ENCODE results near the gene CDKAL1.

Gene CDKAL1

DNA sequence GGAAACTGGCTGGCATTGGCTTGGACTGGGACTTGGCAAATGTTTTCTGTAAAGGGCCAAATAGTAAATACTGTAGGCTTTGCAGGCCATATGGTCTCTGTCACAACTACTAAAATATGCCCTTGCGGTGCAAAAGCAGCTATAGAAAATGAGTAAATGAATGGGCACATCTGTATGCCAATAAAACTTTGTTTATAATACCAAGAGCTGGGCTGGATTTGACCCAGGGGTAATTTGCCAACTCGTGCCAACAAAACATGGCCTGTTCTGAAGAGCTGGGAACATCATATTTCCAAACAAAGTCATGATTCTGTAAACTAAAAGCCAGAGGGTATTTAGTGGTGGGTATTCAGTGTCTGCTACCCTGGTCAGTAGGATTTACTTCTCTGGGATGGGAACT is 739.2 kb downstream of the CDKAL1 start:
- in situ Hi-C loops (cut with HindIII; ENCODE audit: low pct_ligation_motif_present, low sequenced_read_pairs) = no loop called here
- no peak for DNase-seq
- TF ChIP-seq, protein P1, sequence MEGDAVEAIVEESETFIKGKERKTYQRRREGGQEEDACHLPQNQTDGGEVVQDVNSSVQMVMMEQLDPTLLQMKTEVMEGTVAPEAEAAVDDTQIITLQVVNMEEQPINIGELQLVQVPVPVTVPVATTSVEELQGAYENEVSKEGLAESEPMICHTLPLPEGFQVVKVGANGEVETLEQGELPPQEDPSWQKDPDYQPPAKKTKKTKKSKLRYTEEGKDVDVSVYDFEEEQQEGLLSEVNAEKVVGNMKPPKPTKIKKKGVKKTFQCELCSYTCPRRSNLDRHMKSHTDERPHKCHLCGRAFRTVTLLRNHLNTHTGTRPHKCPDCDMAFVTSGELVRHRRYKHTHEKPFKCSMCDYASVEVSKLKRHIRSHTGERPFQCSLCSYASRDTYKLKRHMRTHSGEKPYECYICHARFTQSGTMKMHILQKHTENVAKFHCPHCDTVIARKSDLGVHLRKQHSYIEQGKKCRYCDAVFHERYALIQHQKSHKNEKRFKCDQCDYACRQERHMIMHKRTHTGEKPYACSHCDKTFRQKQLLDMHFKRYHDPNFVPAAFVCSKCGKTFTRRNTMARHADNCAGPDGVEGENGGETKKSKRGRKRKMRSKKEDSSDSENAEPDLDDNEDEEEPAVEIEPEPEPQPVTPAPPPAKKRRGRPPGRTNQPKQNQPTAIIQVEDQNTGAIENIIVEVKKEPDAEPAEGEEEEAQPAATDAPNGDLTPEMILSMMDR (IDR thresholded peaks at IDR 0.05; ENCODE audit: low read depth, low read length, missing control alignments) = no peak
- no peak overlapping the region for H3K27ac ChIP-seq
- H3K36me3 ChIP-seq (replicated peaks) = no peaks in the 10 kb centered on the region
- no peaks in the 10 kb centered on the region for H3K27me3 ChIP-seq (replicated peaks)
- no peak overlapping the region for H3K4me3 ChIP-seq (ENCODE audit: low read depth, low read length)

DNA sequence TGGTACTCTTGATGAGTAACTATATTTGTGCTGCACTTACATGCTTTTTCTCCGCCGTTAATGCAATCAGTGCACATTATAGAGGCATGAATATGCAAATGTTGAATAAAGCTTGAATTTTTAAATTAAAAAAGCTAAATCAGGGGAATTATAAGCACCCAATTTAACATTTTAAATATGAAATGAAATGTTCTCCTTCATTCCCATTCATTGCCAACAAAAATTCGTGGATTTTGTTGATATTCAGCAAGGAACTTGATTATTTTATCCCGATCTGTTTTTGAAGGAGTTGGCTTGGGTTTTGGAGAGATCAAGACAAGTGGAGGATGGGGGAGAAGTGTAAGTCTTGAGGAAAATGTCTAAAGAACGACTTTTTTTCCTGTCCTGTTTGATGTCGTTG is 740.6 kb downstream of the CDKAL1 start:
- TF ChIP-seq, protein P1 (IDR thresholded peaks at IDR 0.05; ENCODE audit: low read depth, low read length, missing control alignments) = no peak
- H3K27me3 ChIP-seq (replicated peaks) = no peaks in the 10 kb centered on the region
- no peak for DNase-seq
- H3K27ac ChIP-seq = no peak overlapping the region
- in situ Hi-C loops (cut with HindIII; ENCODE audit: low pct_ligation_motif_present, low sequenced_read_pairs) = no loop called here
- H3K4me3 ChIP-seq (ENCODE audit: low read depth, low read length) = no peak overlapping the region
- H3K36me3 ChIP-seq (replicated peaks) = no peaks in the 10 kb centered on the region

DNA sequence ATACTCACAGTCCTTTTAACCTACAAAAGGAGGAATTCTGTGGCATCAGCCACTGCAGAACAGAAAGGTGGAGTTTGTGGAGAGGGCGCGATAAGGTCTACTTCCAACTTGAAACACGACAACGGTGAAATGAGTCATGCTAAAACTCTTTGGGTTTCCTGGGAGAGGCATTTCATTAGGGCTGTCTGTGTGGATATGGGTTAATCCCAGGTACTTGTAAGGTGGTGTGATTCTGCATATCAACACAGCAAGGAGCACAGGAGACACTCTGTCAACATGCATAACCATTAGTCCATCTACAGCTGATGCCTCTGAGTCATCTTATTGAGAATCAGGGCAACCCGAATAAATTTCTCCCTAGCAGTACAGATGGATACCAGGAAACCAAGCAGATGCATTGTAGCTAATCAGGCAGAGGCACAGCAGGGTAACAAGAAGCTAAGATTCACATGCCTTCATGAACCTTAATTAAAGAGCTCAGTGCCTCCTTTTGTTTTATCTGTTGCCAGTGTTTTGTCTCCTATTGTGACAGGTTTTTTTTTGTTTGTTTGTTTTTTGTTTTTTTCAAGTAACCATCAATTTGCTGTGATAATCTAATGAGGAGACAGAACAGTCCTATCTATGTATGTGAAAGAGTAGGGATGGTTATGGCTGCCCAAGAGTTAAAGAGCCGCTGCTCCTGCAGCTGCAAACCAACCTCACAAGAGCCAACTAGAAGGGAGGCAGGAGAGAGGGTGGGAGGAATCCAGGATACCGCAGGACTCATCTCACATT is 743.5 kb downstream of the CDKAL1 start:
- DNase-seq = no peak
- in situ Hi-C loops (cut with HindIII; ENCODE audit: low pct_ligation_motif_present, low sequenced_read_pairs) = no loop called here
- Histone ChIP-seq H3K27ac (no peak overlapping the region), H3K36me3 (replicated peaks) (no peaks in the 10 kb centered on the region), H3K4me3 (ENCODE audit: low read depth, low read length) (no peak overlapping the region), H3K27me3 (replicated peaks) (no peaks in the 10 kb centered on the region)
- TF ChIP-seq, protein P1 (IDR thresholded peaks at IDR 0.05; ENCODE audit: low read depth, low read length, missing control alignments) = no peak

DNA sequence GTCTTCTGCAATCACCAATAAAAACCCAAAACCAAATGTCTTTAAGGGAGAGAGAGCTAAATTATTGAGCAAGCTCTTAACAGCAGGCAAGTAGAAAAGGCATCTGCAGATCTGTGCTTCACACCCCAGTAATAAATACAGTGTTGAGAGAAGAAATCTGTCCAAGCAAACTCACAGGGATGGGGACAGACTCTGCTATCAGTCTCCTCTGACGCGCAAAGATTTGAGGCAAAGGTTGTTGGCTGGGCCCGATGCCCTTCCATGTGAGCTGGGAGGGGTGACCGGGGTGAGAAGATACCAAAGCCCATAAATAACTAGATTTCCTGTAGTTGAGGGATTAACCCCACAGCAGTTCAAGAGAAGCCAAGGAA is 744.1 kb downstream of the CDKAL1 start:
- TF ChIP-seq, protein P1 (IDR thresholded peaks at IDR 0.05; ENCODE audit: low read depth, low read length, missing control alignments) = no peak
- no peak for DNase-seq
- no peak overlapping the region for H3K27ac ChIP-seq
- H3K36me3 ChIP-seq (replicated peaks) = no peaks in the 10 kb centered on the region
- H3K4me3 ChIP-seq (ENCODE audit: low read depth, low read length) = no peak overlapping the region
- in situ Hi-C loops (cut with HindIII; ENCODE audit: low pct_ligation_motif_present, low sequenced_read_pairs) = no loop called here
- no peaks in the 10 kb centered on the region for H3K27me3 ChIP-seq (replicated peaks)

DNA sequence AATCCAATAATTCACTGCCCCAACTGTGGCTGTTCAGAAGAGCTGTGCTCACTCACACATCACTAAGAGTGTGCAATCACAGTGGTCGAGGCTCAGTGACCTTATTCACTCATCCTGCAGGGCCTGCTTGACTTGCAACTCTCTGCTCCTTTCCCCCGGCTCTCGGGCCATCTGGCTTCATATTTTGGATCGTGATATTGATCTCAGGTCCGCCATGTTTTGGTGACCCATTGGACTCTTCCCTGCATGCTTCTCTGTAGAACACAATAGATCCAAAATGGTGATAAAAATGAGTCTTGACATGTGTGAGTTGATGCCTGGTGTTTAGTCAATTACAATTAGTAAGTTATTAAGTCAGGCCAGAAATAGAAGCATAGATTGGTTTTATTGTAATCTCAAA is 745.4 kb downstream of the CDKAL1 start:
- H3K4me3 ChIP-seq (ENCODE audit: low read depth, low read length) = no peak overlapping the region
- no peak for DNase-seq
- TF ChIP-seq, protein P1 (IDR thresholded peaks at IDR 0.05; ENCODE audit: low read depth, low read length, missing control alignments) = no peak
- H3K36me3 ChIP-seq (replicated peaks) = no peaks in the 10 kb centered on the region
- in situ Hi-C loops (cut with HindIII; ENCODE audit: low pct_ligation_motif_present, low sequenced_read_pairs) = no loop called here
- H3K27ac ChIP-seq = no peak overlapping the region
- H3K27me3 ChIP-seq (replicated peaks) = no peaks in the 10 kb centered on the region

DNA sequence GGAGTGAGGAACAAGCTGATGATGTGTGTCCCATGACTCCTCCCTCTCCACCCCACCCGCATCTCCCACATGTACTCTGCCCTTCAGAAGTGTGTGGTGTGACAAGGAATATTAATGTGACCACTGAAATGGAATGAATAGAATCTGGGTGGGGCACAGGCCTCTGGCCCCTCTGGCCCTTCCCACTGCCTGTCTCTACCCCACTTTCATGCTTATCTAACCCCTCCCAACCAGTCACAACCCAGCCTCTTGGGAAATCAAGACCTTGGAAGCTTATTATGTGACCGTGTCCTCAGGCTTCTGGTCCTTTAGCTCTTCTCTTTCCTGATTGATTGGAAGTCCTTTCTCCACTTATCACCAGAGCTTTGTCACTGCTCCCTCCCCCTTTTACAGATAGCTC is 747.1 kb downstream of the CDKAL1 start:
- in situ Hi-C loops (cut with HindIII; ENCODE audit: low pct_ligation_motif_present, low sequenced_read_pairs) = no loop called here
- H3K27ac ChIP-seq = no peak overlapping the region
- TF ChIP-seq, protein P1 (IDR thresholded peaks at IDR 0.05; ENCODE audit: low read depth, low read length, missing control alignments) = no peak
- H3K27me3 ChIP-seq (replicated peaks) = no peaks in the 10 kb centered on the region
- H3K4me3 ChIP-seq (ENCODE audit: low read depth, low read length) = no peak overlapping the region
- H3K36me3 ChIP-seq (replicated peaks) = no peaks in the 10 kb centered on the region
- DNase-seq = no peak

All from brain microvascular endothelial cell (primary cell).